ENCODE data around the gene ACAA2. TPM values are rescaled to one million over a fixed set of nuclear protein-coding genes. Genes with fewer than 3 reads are reported as not detected.

The ACAA2 gene
- polyA plus RNA-seq, 2 of the 4 experiments (the other 2 are of a cell fraction), result 30.9 to 47.5 TPM

DNA sequence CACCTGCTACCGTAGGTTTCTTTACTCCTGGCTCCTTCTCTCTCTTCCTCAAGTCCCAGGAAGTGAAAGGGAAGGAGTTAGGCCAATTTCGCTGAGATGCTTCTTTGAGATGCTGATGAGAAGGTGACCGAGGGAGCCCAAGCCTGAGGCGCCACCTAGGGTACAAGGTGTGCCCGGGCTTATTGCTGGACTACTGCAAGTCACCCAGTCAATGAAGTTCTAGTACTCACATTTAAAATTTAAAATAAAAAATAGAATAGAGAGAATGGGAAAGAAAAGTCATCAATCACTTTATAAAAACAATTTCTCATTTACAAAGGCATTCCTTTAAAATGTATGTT lies 45.3 kb downstream of the ACAA2 start:
- H3K4me3 ChIP-seq, result no peak overlapping the region
- H3K9me3 ChIP-seq, result no peaks in the 10 kb centered on the region
- ChIA-PET POLR2A (no interaction called here), CTCF (interaction anchor here (1.0 to 6.6 kb wide), 14 partner anchors 9 to 317 kb away, joined by 3 to 38 read pairs (median 4); no protein-coding TSS in a partner anchor)
- H3K4me1 ChIP-seq, result no peaks in the 10 kb centered on the region
- no peak overlapping the region for H3K27ac ChIP-seq
- TF ChIP-seq, protein P1, sequence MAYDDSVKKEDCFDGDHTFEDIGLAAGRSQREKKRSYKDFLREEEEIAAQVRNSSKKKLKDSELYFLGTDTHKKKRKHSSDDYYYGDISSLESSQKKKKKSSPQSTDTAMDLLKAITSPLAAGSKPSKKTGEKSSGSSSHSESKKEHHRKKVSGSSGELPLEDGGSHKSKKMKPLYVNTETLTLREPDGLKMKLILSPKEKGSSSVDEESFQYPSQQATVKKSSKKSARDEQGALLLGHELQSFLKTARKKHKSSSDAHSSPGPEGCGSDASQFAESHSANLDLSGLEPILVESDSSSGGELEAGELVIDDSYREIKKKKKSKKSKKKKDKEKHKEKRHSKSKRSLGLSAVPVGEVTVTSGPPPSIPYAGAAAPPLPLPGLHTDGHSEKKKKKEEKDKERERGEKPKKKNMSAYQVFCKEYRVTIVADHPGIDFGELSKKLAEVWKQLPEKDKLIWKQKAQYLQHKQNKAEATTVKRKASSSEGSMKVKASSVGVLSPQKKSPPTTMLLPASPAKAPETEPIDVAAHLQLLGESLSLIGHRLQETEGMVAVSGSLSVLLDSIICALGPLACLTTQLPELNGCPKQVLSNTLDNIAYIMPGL (CRISPR knock-in tag; IDR thresholded peaks at IDR 0.05; ENCODE audit: borderline replicate concordance), result no peak
- TF ChIP-seq RNF2 (IDR thresholded peaks at IDR 0.05; ENCODE audit: borderline replicate concordance, low read depth), result no peak
- TF ChIP-seq RAD21 (conservative IDR thresholded peaks at IDR 0.05 in 1 of 2, IDR thresholded peaks at IDR 0.05 in 1 of 2), result peak; percentile 61 to 72
- TF ChIP-seq JUN (IDR thresholded peaks at IDR 0.05), result no peak
- peak; percentile 56; the same call in 2 of the 3 replicates for TF ChIP-seq SMC3 (IDR thresholded peaks at IDR 0.05)
- TF ChIP-seq, protein P2, sequence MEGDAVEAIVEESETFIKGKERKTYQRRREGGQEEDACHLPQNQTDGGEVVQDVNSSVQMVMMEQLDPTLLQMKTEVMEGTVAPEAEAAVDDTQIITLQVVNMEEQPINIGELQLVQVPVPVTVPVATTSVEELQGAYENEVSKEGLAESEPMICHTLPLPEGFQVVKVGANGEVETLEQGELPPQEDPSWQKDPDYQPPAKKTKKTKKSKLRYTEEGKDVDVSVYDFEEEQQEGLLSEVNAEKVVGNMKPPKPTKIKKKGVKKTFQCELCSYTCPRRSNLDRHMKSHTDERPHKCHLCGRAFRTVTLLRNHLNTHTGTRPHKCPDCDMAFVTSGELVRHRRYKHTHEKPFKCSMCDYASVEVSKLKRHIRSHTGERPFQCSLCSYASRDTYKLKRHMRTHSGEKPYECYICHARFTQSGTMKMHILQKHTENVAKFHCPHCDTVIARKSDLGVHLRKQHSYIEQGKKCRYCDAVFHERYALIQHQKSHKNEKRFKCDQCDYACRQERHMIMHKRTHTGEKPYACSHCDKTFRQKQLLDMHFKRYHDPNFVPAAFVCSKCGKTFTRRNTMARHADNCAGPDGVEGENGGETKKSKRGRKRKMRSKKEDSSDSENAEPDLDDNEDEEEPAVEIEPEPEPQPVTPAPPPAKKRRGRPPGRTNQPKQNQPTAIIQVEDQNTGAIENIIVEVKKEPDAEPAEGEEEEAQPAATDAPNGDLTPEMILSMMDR (IDR thresholded peaks at IDR 0.05), result peak; percentile 49
- no peak overlapping the region for H3K4me2 ChIP-seq
- WGBS (ENCODE audit: missing lambda C conversion rate), result 26% methylated on average over 5 of the region's 5 CpGs
- ATAC-seq, result peak; percentile 68 to 74; a peak in 4 of 6 replicates
- peak; percentile 7 to 61 for DNase-seq (ENCODE audit: low read depth in 1 of 2, low spot score in 1 of 2)
- no peak for FAIRE-seq

DNA sequence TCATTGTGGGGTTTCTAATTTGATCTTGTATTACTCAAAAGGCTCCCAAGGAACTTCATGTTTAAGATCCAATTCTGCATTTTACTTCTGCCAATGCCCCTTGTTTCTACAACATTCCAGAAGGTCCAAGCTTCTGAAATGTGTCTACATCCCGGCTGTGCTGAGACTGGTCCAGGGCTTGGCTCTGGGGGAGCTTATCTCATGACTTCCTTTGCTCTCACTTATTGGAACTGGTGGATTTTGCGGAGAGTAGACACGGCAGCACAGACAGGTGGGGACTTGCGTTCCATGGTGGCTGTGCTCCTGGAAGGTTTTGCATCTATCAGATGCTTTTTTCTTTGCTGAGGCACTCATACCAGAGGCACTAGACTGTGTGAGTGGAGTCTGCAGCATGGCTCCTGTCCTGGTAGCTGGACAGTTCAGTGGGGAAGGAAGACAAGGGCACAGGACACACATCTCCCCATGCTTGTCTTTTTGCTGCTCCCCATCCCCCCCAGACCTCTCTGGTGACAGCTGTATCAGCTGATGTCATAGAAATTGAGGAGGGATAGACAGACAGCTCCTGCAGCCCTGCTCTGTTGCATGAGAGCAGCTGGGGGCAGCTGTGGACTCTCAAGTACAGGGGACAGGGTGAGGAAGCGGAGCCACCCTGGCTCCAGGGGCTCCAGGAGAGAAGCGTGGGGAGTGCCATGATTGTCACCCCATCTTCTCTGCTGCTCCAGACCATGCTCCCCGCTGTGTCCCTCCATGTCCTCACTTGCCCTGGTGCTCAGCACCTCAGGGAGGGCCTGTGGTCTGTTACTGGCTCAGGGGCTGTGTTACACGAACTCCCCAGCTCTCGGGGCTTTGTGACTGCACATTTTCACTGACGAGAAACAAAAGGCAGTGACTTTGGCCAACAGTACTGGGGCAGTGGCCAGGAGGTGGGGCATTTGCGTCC lies 46.0 kb downstream of the ACAA2 start:
- TF ChIP-seq RFX5 (IDR thresholded peaks at IDR 0.05) (no peak), RNF2 (IDR thresholded peaks at IDR 0.05; ENCODE audit: borderline replicate concordance, low read depth) (no peak), RCOR1 (IDR thresholded peaks at IDR 0.05; ENCODE audit: low read depth, low read length) (no peak), ZNF302 (CRISPR knock-in tag; IDR thresholded peaks at IDR 0.05) (no peak), CBX8 (IDR thresholded peaks at IDR 0.05) (no peak), RARB (CRISPR knock-in tag; IDR thresholded peaks at IDR 0.05) (no peak), JUN (IDR thresholded peaks at IDR 0.05) (no peak), FOSL2 (IDR thresholded peaks at IDR 0.05) (no peak), FOSL2 (CRISPR knock-in tag; IDR thresholded peaks at IDR 0.05) (no peak), CHD4 (IDR thresholded peaks at IDR 0.05; ENCODE audit: borderline replicate concordance) (no peak), FOSB (CRISPR knock-in tag; IDR thresholded peaks at IDR 0.05) (no peak), POLR2AphosphoS2 (conservative IDR thresholded peaks at IDR 0.05; ENCODE audit: low read length) (no peak), CEBPB (IDR thresholded peaks at IDR 0.05) (no peak), HOXB5 (CRISPR knock-in tag; IDR thresholded peaks at IDR 0.05) (no peak)
- no peak for ATAC-seq
- Histone ChIP-seq H3K9me3 (no peaks in the 10 kb centered on the region), H3K4me1 (no peaks in the 10 kb centered on the region), H3K4me2 (no peak overlapping the region), H3K4me3 (no peak overlapping the region), H3K27ac (no peak overlapping the region)
- no peak for DNase-seq (ENCODE audit: low read depth in 1 of 2, low spot score in 1 of 2)
- FAIRE-seq, result no peak
- CTCF ChIA-PET, result interaction anchor here (1.0 to 6.6 kb wide), 12 partner anchors 11 to 316 kb away, joined by 3 to 38 read pairs (median 4); no protein-coding TSS in a partner anchor
- WGBS (ENCODE audit: missing lambda C conversion rate), result 70% methylated on average over 9 of the region's 11 CpGs
- POLR2A ChIA-PET, result no interaction called here

DNA sequence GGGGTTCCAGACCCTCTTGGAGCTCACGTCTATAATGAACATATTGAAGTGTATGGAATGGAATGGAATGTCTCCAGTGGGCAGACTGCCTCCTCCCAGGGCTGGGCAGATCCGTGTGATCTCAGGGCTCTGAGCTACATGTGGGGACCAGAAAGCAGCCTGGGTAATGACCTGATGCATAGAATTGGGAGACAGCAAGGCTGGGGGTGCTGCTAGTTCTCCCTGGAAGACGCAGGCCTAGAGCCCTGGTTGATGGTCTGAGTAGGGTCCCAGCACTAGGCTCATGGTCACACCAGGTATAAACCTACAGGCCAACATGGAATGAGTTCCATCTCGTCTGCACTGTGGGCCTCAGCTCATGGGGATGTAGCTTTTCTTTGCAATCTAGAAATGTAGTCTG lies 46.7 kb downstream of the ACAA2 start:
- H3K27ac ChIP-seq, result no peak overlapping the region
- ATAC-seq (no peak), FAIRE-seq (no peak), DNase-seq (ENCODE audit: low read depth in 1 of 2, low spot score in 1 of 2) (no peak)
- WGBS (ENCODE audit: missing lambda C conversion rate), result 50% methylated on average over 4 of the region's 4 CpGs
- TF ChIP-seq EP300 (IDR thresholded peaks at IDR 0.05), result no peak
- TF ChIP-seq, protein P3, sequence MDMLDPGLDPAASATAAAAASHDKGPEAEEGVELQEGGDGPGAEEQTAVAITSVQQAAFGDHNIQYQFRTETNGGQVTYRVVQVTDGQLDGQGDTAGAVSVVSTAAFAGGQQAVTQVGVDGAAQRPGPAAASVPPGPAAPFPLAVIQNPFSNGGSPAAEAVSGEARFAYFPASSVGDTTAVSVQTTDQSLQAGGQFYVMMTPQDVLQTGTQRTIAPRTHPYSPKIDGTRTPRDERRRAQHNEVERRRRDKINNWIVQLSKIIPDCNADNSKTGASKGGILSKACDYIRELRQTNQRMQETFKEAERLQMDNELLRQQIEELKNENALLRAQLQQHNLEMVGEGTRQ (IDR thresholded peaks at IDR 0.05), result no peak
- TF ChIP-seq PHF8 (IDR thresholded peaks at IDR 0.05; ENCODE audit: borderline replicate concordance, low read depth), result no peak
- H3K4me3 ChIP-seq, result no peak overlapping the region
- ChIA-PET POLR2A (no interaction called here), CTCF (interaction anchor here (0.9 to 6.6 kb wide), 12 partner anchors 10 to 315 kb away, joined by 3 to 38 read pairs (median 4); no protein-coding TSS in a partner anchor)
- no peak overlapping the region for H3K4me2 ChIP-seq
- no peaks in the 10 kb centered on the region for H3K9me3 ChIP-seq
- no peaks in the 10 kb centered on the region for H3K4me1 ChIP-seq

Measured in A549 (cell line).